H4 (cell line): Measurements from ENCODE around the gene TP53RK. TPM values are rescaled to one million over a fixed set of nuclear protein-coding genes. Genes with fewer than 3 reads are reported as not detected.
"Not testable (repeated sequence)": the region's sequence is repeated elsewhere in the genome, so short reads cannot be mapped to it uniquely, and the experiment has no call there.

Experiments used
- DNase-seq: peaks from one replicate; pipeline ENCODE4 v3.0.0-alpha.2; 2015; ENCODE audit warnings: low spot score
- total RNA-seq: library from RNA; depleted of rRNA; stranded (reverse); fragments of >200 nt; shearing (Covaris generic); gene quantifications from 2 replicates; pipeline ENCODE4 v1.2.3, GENCODE V29; 2014

The TP53RK gene
- total RNA-seq, 1 experiment from 2014 or later = 15.7 TPM

GRCh38 chr20:46683939-46684750, 5.1 kb downstream of the TP53RK start:
- DNase-seq = no peak

GRCh38 chr20:46683668-46683938, 5.6 kb downstream of the TP53RK start:
- no peak for DNase-seq

GRCh38 chr20:46683011-46683667, 6.1 kb downstream of the TP53RK start:
- no peak for DNase-seq

DNA sequence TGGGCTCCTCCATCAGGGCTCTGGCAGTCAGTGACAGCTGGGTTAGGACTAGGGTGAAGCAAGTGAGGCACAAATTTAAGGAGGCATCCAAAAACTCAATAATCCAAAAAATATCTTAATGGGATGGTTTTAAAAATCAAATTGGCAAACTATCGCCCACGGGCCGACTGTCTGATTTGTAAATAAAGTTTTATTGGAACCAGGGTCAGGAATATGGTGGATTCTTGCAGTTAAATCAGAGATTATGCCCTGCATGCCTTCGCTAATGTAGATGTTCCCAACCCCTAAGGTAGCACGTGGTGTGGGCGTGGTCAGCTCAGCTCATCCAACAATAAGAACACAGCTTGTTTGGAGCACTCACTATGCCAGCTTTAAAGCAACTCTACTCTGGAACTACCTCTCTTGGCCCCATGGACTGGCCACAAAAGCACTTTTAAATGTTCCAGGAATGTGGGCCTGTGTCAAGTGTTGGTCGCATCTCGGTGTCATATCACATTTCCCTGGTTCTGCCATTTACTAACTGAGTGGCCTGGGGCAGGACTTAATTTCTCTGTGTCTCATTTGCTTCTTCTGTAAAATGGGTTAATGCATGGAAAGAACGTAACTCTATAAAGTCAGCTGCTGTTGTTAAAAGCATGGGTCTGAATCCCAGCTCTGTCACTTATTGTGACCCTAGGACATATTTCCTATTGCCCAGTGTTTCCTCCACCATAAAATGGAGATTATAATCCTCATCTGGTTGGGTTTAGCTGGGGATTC, 7.0 kb downstream of the TP53RK start:
- DNase-seq = no peak

GRCh38 chr20:46681032-46681854, 8.0 kb downstream of the TP53RK start:
- peak; percentile 23 for DNase-seq

- DNase-seq = no peak
Measured at GRCh38 chr20:46680684-46681031, 8.6 kb downstream of the TP53RK start.

DNA sequence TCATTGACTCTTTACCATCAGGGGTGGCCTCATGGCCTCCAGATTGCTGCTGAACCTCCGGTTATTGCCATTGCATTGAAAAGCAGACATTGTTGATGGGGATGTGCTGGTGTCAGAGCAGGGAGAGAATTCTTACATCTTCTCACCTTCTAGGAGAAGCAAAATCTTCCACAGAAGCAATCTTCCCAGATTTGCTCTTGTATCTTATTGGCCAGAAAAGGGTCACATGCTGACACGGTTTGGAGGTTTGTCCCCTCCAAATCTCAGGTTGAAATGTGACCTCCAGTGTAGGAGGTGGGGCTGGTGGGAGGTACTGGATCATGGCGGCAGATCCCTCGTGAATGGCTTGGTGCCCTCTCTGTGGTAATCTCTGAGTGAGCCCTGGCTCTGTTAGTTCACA, 10.7 kb downstream of the TP53RK start:
- DNase-seq = no peak

GRCh38 chr20:46677608-46678007, 11.6 kb downstream of the TP53RK start:
- DNase-seq = no peak

DNA sequence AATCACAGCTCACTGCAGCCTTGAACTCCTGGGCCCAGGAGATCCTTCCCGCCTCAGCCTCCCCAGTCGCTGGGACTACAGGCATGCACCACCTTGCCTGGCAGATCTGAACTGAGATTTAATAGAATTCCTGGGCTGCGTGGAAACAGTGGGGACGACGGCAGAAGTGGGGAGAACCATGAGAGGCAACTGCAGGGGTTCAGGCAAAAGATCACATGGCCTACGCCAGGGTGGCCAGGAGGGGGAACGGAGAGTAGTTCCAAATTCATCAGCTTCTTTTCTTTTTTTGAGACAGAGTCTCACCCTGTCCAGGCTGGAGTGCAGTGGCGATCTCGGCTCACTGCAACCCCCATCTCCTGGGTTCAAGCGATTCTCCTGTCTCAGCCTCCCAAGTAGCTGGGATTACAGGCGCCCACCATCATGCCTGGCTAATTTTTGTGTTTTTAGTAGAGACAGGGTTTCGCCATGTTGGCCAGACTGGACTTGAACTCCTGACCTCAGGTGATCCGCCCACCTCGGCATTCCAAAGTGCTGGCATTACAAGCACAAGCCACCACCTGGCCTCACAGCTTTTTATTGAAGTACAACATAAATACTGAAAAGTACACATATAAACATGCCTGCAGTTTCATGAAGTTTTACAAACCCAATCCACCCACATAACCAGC, 12.5 kb downstream of the TP53RK start:
- not testable (repeated sequence) for DNase-seq

- DNase-seq = no peak
Measured at GRCh38 chr20:46674253-46675083, 14.8 kb downstream of the TP53RK start.

DNA sequence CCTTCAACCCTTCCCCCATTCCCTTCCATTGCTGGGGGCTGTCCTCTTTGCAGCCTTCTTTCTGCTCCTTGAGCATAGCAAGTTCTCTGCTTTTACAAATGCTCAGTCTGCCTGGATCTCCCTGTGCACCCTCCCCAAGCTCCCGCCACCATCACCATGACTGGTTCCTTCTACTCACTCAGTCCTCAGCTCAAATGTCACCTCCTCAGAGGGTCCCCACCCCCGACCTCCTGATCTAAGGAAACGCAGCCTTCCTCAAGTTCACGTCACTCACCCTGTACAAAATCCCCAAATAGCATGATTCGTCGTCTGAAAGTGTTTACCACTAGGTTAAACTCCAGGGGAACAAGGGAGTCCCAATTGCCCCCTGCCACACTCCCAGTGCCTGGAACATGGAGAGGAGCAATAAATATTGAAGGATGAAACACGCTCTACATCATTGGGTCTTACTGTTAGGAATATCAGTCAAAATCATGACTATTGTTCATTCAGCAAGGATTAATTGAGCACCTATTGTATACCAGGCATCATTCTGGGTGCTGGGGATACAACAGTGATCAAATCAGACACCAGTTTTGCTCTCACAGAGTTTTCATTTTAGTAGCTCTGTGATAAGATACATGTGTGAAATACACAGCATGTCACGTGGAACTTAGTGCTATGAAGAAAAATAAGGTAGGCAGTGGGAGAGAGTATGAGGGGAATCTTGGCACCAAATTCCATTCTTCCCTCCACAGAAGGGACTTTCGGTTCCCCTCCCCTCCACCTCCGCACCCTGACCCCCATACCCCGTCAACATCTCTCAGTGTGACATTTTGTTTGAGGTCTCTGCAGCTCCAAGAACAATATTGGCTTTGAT, 15.6 kb downstream of the TP53RK start:
- no peak for DNase-seq

DNA sequence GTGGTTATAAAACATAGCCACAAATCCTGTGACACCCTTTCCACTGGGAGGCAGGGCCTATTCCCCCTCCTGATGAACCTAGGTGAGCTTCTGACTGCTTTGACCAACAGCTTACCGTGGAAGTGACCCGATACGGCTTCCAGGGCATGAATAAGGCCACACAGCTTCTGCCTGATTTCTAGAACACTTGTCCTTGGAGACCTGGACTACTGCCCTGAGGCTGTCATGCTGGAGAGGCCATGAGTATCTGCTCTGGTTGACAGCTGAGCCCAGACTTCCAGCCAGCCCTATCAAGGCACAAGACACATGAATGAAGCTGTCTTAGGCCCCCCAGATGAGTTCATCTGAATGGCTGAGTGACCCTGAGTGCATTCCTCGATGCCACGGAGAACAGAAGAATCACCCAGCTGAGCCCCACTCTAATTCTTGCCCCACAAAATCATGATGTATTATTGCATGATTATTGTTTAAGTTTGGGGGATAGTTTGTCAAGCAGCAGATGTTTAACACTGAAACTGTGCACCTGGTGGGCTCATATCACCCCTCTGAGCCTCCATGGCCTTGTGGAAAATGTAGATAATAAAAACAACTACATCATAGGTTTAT, 16.6 kb downstream of the TP53RK start:
- no peak for DNase-seq

GRCh38 chr20:46671866-46672542, 17.2 kb downstream of the TP53RK start:
- no peak for DNase-seq

- DNase-seq = no peak
Measured at GRCh38 chr20:46670585-46671584, 18.4 kb downstream of the TP53RK start.

GRCh38 chr20:46670228-46670584, 19.0 kb downstream of the TP53RK start:
- DNase-seq = no peak

GRCh38 chr20:46666818-46667515, 22.3 kb downstream of the TP53RK start:
- no peak for DNase-seq

DNA sequence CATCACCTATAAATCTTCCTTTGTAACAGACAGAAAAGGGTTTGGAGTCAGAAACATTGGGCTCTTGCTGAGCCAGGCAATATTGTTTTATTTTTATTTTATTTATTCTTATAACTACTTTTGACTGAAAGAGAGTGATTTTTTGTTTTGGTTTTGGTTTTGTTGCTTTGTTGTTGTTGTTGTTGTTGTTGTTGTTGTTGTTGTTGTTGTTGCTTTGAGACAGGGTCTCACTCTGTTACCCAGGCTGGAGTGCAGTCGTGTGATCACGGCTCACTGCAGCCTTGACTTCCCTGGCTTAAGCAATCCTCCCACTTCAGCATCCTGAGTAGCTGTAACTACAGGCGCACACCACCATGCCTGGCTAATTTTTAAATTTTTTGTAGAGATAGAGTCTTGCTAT, 22.9 kb downstream of the TP53RK start:
- no peak for DNase-seq
